Uterine smooth muscle cell (primary cell): ENCODE measurements around the gene SAMD13. TPM values are rescaled to one million over a fixed set of nuclear protein-coding genes. Genes with fewer than 3 reads are reported as not detected.

Experiments used
- total RNA-seq: library from RNA; depleted of rRNA; stranded (reverse); fragments of >200 nt; gene quantifications from 2 replicates; pipeline ENCODE4 v1.2.3, GENCODE V29; 2014

The SAMD13 gene
- total RNA-seq, result 0.25 and 0.77 TPM in 2 replicates

GRCh38 chr1:84301004-84301784 lies at the start of gene SAMD13:
Gene SAMD13, plus strand, starts transcription at chr1:84301708. Its CDS starts 1,527 bp downstream, at chr1:84303235.

GRCh38 chr1:84398175-84399155 lies 97.0 kb downstream of the SAMD13 start, which contains the start of gene DNASE2B:
Gene DNASE2B, plus strand, starts transcription at chr1:84398484. Its CDS starts 81 bp downstream, at chr1:84398565.

Other genes with a start within 250 kb of the SAMD13 start
- 17.9 and 21.2 TPM in 2 replicates for gene PRKACB, start 157.4 kb upstream of the SAMD13 start, total RNA-seq
- gene DNASE2B, start 96.8 kb downstream of the SAMD13 start, total RNA-seq, result not detected in 2 replicates
- 32.7 and 44.7 TPM in 2 replicates for gene RPF1, start 177.6 kb downstream of the SAMD13 start, total RNA-seq
- gene SPATA1, start 204.7 kb downstream of the SAMD13 start, total RNA-seq, result 0.37 and 1.1 TPM in 2 replicates
- gene GNG5, start 204.9 kb downstream of the SAMD13 start, total RNA-seq, result 11.4 and 15.4 TPM in 2 replicates